Activated T-helper 1 cell treated with anti-CD3 and anti-CD28 coated beads, Interleukin-12 subunit alpha, Interleukin-12 subunit beta, Interleukin-2, Interleukin-4 antibody, amounts not matched to agents 30 ng/mL and 10 ng/mL and 1 ng/mL, durations not matched to agents 14 hours and 24 hours and 36 hours (primary cell): ENCODE results near the gene ATP5PD. TPM values are rescaled to one million over a fixed set of nuclear protein-coding genes. Genes with fewer than 3 reads are reported as not detected.
A peak's percentile ranks its signal among the peaks of the same experiment; 100 is the strongest.
"Not testable (repeated sequence)": the region's sequence is repeated elsewhere in the genome, so short reads cannot be mapped to it uniquely, and the experiment has no call there.

Experiments
- DNase-seq: peaks from one replicate; pipeline ENCODE4 v3.0.0; 2021; ENCODE audit warnings: low spot score
- H3K27ac Mint-ChIP-seq: one replicate; pipeline ENCODE4 v1.8.0; 2021; ENCODE audit warnings: mild to moderate bottlenecking, mixed read lengths
- H3K27me3 Mint-ChIP-seq: one replicate; pipeline ENCODE4 v1.8.0; 2022; ENCODE audit warnings: mild to moderate bottlenecking, moderate library complexity, mixed read lengths; ENCODE audit not compliant: insufficient read depth
- H3K36me3 Mint-ChIP-seq: one replicate; pipeline ENCODE4 v1.8.0; 2021; ENCODE audit warnings: low read depth, mixed read lengths
- H3K4me1 Mint-ChIP-seq: one replicate; pipeline ENCODE4 v1.8.0; 2021; ENCODE audit warnings: low read depth, mixed read lengths
- H3K4me3 Mint-ChIP-seq: one replicate; pipeline ENCODE4 v1.8.0; 2021; ENCODE audit warnings: mild to moderate bottlenecking, moderate library complexity, mixed read lengths
- H3K9me3 Mint-ChIP-seq: one replicate; pipeline ENCODE4 v1.8.0; 2021; ENCODE audit warnings: mixed read lengths
- intact Hi-C: fragments of 100-400 bp; cut with micrococcal nuclease; formaldehyde crosslinking; loops from one replicate; pipeline ENCODE4 v1.15.1; 2024
- total RNA-seq: library from RNA; stranded (reverse); gene quantifications from 2 replicates; pipeline ENCODE4 v1.2.3, GENCODE V29; 2022

The ATP5PD gene
- total RNA-seq, 1 donor from 2014 or later, result 152 TPM

GRCh38 chr17:75039238-75039637 lies 7.5 kb downstream of the ATP5PD start:
- intact Hi-C loops, result loop anchor here (10.0 kb wide), 1 partner anchor 294 kb away; the partner anchor contains the start of gene NHERF1
- no peak overlapping the region for H3K27ac Mint-ChIP-seq

GRCh38 chr17:75036643-75037268 lies 10.0 kb downstream of the ATP5PD start:
- intact Hi-C loops, result loop anchor here (10.0 kb wide), 1 partner anchor 292 kb away; the partner anchor contains the start of gene NHERF1
- peak overlapping the region; percentile 70 for H3K4me3 Mint-ChIP-seq
- peaks cover 8% of the 10 kb centered on the region for H3K27me3 Mint-ChIP-seq
- H3K27ac Mint-ChIP-seq, result peak overlapping the region; percentile 73
- no peaks in the 10 kb centered on the region for H3K9me3 Mint-ChIP-seq
- peaks cover 18% of the 10 kb centered on the region for H3K36me3 Mint-ChIP-seq
- peak; percentile 69 for DNase-seq
- H3K4me1 Mint-ChIP-seq, result peaks cover 52% of the 10 kb centered on the region

More at GRCh38 chr17:75039238-75039637, 7.5 kb downstream of the ATP5PD start:
- no peak overlapping the region for H3K4me3 Mint-ChIP-seq
- H3K4me1 Mint-ChIP-seq, result peaks cover 29% of the 10 kb centered on the region
- peaks cover 18% of the 10 kb centered on the region for H3K36me3 Mint-ChIP-seq
- no peaks in the 10 kb centered on the region for H3K27me3 Mint-ChIP-seq
- H3K9me3 Mint-ChIP-seq, result no peaks in the 10 kb centered on the region
- DNase-seq, result no peak

GRCh38 chr17:75034236-75034908 lies 12.4 kb downstream of the ATP5PD start:
- peaks cover 52% of the 10 kb centered on the region for H3K4me1 Mint-ChIP-seq

GRCh38 chr17:75033346-75034235 lies 13.2 kb downstream of the ATP5PD start:
- Mint-ChIP-seq H3K4me1 (peaks cover 47% of the 10 kb centered on the region), H3K27me3 (peaks cover 10% of the 10 kb centered on the region), H3K27ac (peak overlapping the region; percentile 94), H3K36me3 (peaks cover 3% of the 10 kb centered on the region), H3K4me3 (peak overlapping the region; percentile 93), H3K9me3 (no peaks in the 10 kb centered on the region)
- intact Hi-C loops, result loop anchor here (1.0 to 10.0 kb wide), 4 partner anchors 46 to 289 kb away; partner anchors contain the start of genes CDR2L, FDXR and NHERF1
- peak; percentile 77 for DNase-seq

More at GRCh38 chr17:75034236-75034908, 12.4 kb downstream of the ATP5PD start:
- DNase-seq, result peak; percentile 79
- H3K36me3 Mint-ChIP-seq, result peaks cover 7% of the 10 kb centered on the region
- peaks cover 10% of the 10 kb centered on the region for H3K27me3 Mint-ChIP-seq
- peak overlapping the region; percentile 94 for H3K27ac Mint-ChIP-seq
- H3K9me3 Mint-ChIP-seq, result no peaks in the 10 kb centered on the region
- H3K4me3 Mint-ChIP-seq, result peak overlapping the region; percentile 93
- intact Hi-C loops, result loop anchor here (5.0 to 10.0 kb wide), 2 partner anchors 162 to 290 kb away; partner anchors contain the start of genes FDXR and NHERF1

GRCh38 chr17:75032720-75033280 lies 14.0 kb downstream of the ATP5PD start:
- Mint-ChIP-seq H3K4me1 (peaks cover 47% of the 10 kb centered on the region), H3K4me3 (peak overlapping the region; percentile 93), H3K27me3 (peaks cover 10% of the 10 kb centered on the region), H3K27ac (no peak overlapping the region), H3K36me3 (no peaks in the 10 kb centered on the region), H3K9me3 (no peaks in the 10 kb centered on the region)
- no peak for DNase-seq
- intact Hi-C loops, result loop anchor here (1.0 to 10.0 kb wide), 4 partner anchors 45 to 288 kb away; partner anchors contain the start of genes CDR2L, FDXR and NHERF1

- intact Hi-C loops, result loop anchor here (2.0 to 10.0 kb wide), 3 partner anchors 71 to 287 kb away; partner anchors contain the start of genes FDXR and NHERF1
- H3K27me3 Mint-ChIP-seq, result peaks cover 10% of the 10 kb centered on the region
- H3K4me1 Mint-ChIP-seq, result peaks cover 47% of the 10 kb centered on the region
- H3K4me3 Mint-ChIP-seq, result peak overlapping the region; percentile 93
- no peaks in the 10 kb centered on the region for H3K9me3 Mint-ChIP-seq
- H3K36me3 Mint-ChIP-seq, result no peaks in the 10 kb centered on the region
- peak overlapping the region; percentile 62 for H3K27ac Mint-ChIP-seq
- peak; percentile 39 for DNase-seq
Measured at GRCh38 chr17:75031972-75032719, 14.6 kb downstream of the ATP5PD start.

- peaks cover 32% of the 10 kb centered on the region for H3K4me1 Mint-ChIP-seq
- H3K9me3 Mint-ChIP-seq, result no peaks in the 10 kb centered on the region
- H3K36me3 Mint-ChIP-seq, result no peaks in the 10 kb centered on the region
- DNase-seq, result no peak
- intact Hi-C loops, result loop anchor here (5.0 to 10.0 kb wide), 2 partner anchors 158 to 285 kb away; partner anchors contain the start of genes FDXR and NHERF1
- peaks cover 10% of the 10 kb centered on the region for H3K27me3 Mint-ChIP-seq
- H3K27ac Mint-ChIP-seq, result no peak overlapping the region
- no peak overlapping the region for H3K4me3 Mint-ChIP-seq
Measured at GRCh38 chr17:75030161-75030560, 16.6 kb downstream of the ATP5PD start.

- intact Hi-C loops, H3K27me3 Mint-ChIP-seq, H3K4me1 Mint-ChIP-seq, DNase-seq, H3K27ac Mint-ChIP-seq, H3K9me3 Mint-ChIP-seq, H3K4me3 Mint-ChIP-seq: not testable (repeated sequence)
- H3K36me3 Mint-ChIP-seq, result peaks cover 11% of the 10 kb centered on the region
Measured at GRCh38 chr17:75026650-75027049, 20.1 kb downstream of the ATP5PD start.

GRCh38 chr17:75025398-75025734 lies 21.4 kb downstream of the ATP5PD start:
- not testable (repeated sequence) for H3K27me3 Mint-ChIP-seq, DNase-seq, H3K9me3 Mint-ChIP-seq, H3K27ac Mint-ChIP-seq, H3K4me1 Mint-ChIP-seq
- H3K4me3 Mint-ChIP-seq, result peak overlapping the region; percentile 41
- intact Hi-C loops, result loop anchor here (2.0 kb wide), 1 partner anchor 53 kb away; the partner anchor contains the start of gene HID1
- peaks cover 21% of the 10 kb centered on the region for H3K36me3 Mint-ChIP-seq

GRCh38 chr17:75024686-75025397 lies 21.9 kb downstream of the ATP5PD start:
- intact Hi-C loops, result loop anchor here (2.0 kb wide), 1 partner anchor 52 kb away; the partner anchor contains the start of gene HID1
- Mint-ChIP-seq H3K27me3 (no peaks in the 10 kb centered on the region), H3K36me3 (peaks cover 24% of the 10 kb centered on the region), H3K9me3 (no peaks in the 10 kb centered on the region), H3K27ac (no peak overlapping the region), H3K4me3 (peak overlapping the region; percentile 41), H3K4me1 (no peaks in the 10 kb centered on the region)
- no peak for DNase-seq
